Vagina (tissue), 2 donors: ENCODE measurements around the gene GAMT.

Source experiments
- POLR2A ChIP-seq, 2 donors: fragments of 450-650 bp; IDR thresholded peaks; one replicate each; pipeline ENCODE4 v1.6.1; 2017; ENCODE audit warnings: antibody characterized with exemption in 2 of 2, mild to moderate bottlenecking in 2 of 2, moderate library complexity in 2 of 2
- POLR2AphosphoS5 ChIP-seq, 2 donors: sonication (generic); formaldehyde crosslinking; IDR thresholded peaks; one replicate each; pipeline ENCODE4 v1.9.0; 2017; ENCODE audit warnings: antibody characterized with exemption in 2 of 2, mild to moderate bottlenecking in 2 of 2, low read depth in 1 of 2; ENCODE audit not compliant: insufficient read depth in 1 of 2
- TF ChIP-seq, protein P1 (sequence below), 3 experiments: fragments of 450-650 bp in 2 of 3; fragments of 200-600 bp in 1 of 3; sonication (generic) in 1 of 3; IDR thresholded peaks; one replicate each; pipeline ENCODE4 v1.5.1; 2017 to 2019; ENCODE audit warnings: antibody characterized with exemption in 3 of 3, mild to moderate bottlenecking in 2 of 3, moderate library complexity in 2 of 3

- TF ChIP-seq POLR2A (IDR thresholded peaks at IDR 0.05) (no peak), POLR2AphosphoS5 (IDR thresholded peaks at IDR 0.05; ENCODE audit: insufficient read depth in 1 of 2, low read depth in 1 of 2) (no peak)
- TF ChIP-seq, protein P1, sequence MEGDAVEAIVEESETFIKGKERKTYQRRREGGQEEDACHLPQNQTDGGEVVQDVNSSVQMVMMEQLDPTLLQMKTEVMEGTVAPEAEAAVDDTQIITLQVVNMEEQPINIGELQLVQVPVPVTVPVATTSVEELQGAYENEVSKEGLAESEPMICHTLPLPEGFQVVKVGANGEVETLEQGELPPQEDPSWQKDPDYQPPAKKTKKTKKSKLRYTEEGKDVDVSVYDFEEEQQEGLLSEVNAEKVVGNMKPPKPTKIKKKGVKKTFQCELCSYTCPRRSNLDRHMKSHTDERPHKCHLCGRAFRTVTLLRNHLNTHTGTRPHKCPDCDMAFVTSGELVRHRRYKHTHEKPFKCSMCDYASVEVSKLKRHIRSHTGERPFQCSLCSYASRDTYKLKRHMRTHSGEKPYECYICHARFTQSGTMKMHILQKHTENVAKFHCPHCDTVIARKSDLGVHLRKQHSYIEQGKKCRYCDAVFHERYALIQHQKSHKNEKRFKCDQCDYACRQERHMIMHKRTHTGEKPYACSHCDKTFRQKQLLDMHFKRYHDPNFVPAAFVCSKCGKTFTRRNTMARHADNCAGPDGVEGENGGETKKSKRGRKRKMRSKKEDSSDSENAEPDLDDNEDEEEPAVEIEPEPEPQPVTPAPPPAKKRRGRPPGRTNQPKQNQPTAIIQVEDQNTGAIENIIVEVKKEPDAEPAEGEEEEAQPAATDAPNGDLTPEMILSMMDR (IDR thresholded peaks at IDR 0.05), result no peak
Measured at GRCh38 chr19:1399079-1399478, 2.3 kb downstream of the GAMT start.
